ENCODE results near the gene MED27. TPM values are rescaled to one million over a fixed set of nuclear protein-coding genes. Genes with fewer than 3 reads are reported as not detected.

The MED27 gene
- total and polyA plus RNA-seq, 7 donors = 11.9 to 19.7 (median 15.6) TPM

- no peak for TF ChIP-seq POLR2A (IDR thresholded peaks at IDR 0.05)
- no peak for TF ChIP-seq CTCF (IDR thresholded peaks at IDR 0.05)
- TF ChIP-seq EP300 (IDR thresholded peaks at IDR 0.05) = no peak
- no peak for TF ChIP-seq POLR2AphosphoS5 (IDR thresholded peaks at IDR 0.05)
- H3K4me1 ChIP-seq = no peaks in the 10 kb centered on the region
- peaks cover 0 to 46% (median 7%) of the 10 kb centered on the region in 3 donors for H3K27me3 ChIP-seq
- 79% methylated on average over 21 of the region's 21 CpGs for WGBS, 2 donors
- intact Hi-C loops (cut with DNase I) = no loop called here
- no peaks in the 10 kb centered on the region for H3K36me3 ChIP-seq
- no peaks in the 10 kb centered on the region for H3K9me3 ChIP-seq
- no peak for DNase-seq
- no peak overlapping the region for H3K4me3 ChIP-seq
- H3K27ac ChIP-seq = no peak overlapping the region
Measured at GRCh38 chr9:131827821-131828369, 251.8 kb downstream of the MED27 start.

GRCh38 chr9:131826966-131827525, 252.6 kb downstream of the MED27 start:
- Histone ChIP-seq H3K4me3 (no peak overlapping the region), H3K36me3 (no peaks in the 10 kb centered on the region), H3K27ac (no peak overlapping the region), H3K4me1 (no peaks in the 10 kb centered on the region), H3K27me3 (peaks cover 0 to 45% (median 7%) of the 10 kb centered on the region in 3 donors), H3K9me3 (no peaks in the 10 kb centered on the region)
- no peak for TF ChIP-seq EP300 (IDR thresholded peaks at IDR 0.05)
- no peak for TF ChIP-seq CTCF (IDR thresholded peaks at IDR 0.05)
- no peak for TF ChIP-seq POLR2AphosphoS5 (IDR thresholded peaks at IDR 0.05)
- no peak for TF ChIP-seq POLR2A (IDR thresholded peaks at IDR 0.05)
- intact Hi-C loops (cut with DNase I) = no loop called here
- 74 to 75% methylated on average over 9 of the region's 9 CpGs for WGBS, 2 donors
- DNase-seq = no peak

- peaks cover 0 to 40% (median 7%) of the 10 kb centered on the region in 3 donors for H3K27me3 ChIP-seq
Measured at GRCh38 chr9:131826053-131826452, 253.6 kb downstream of the MED27 start.

GRCh38 chr9:131824953-131825495, 254.6 kb downstream of the MED27 start:
- WGBS, 2 donors = 77 to 87% methylated on average over 15 of the region's 15 CpGs
- no peak overlapping the region for H3K4me3 ChIP-seq
- no peak for DNase-seq
- H3K9me3 ChIP-seq = no peaks in the 10 kb centered on the region
- H3K27ac ChIP-seq = no peak overlapping the region
- H3K27me3 ChIP-seq = peaks cover 0 to 44% (median 7%) of the 10 kb centered on the region in 3 donors
- H3K4me1 ChIP-seq = no peaks in the 10 kb centered on the region
- H3K36me3 ChIP-seq = no peaks in the 10 kb centered on the region
- intact Hi-C loops (cut with DNase I) = no loop called here
- no peak for TF ChIP-seq CTCF (IDR thresholded peaks at IDR 0.05)
- TF ChIP-seq POLR2A (IDR thresholded peaks at IDR 0.05) = no peak
- no peak for TF ChIP-seq EP300 (IDR thresholded peaks at IDR 0.05)
- no peak for TF ChIP-seq POLR2AphosphoS5 (IDR thresholded peaks at IDR 0.05)

More at GRCh38 chr9:131826053-131826452, 253.6 kb downstream of the MED27 start:
- intact Hi-C loops (cut with DNase I) = no loop called here
- H3K36me3 ChIP-seq = no peaks in the 10 kb centered on the region
- H3K9me3 ChIP-seq = no peaks in the 10 kb centered on the region
- H3K27ac ChIP-seq = no peak overlapping the region
- DNase-seq = no peak
- H3K4me1 ChIP-seq = no peaks in the 10 kb centered on the region
- 94 to 95% methylated on average over 2 of the region's 2 CpGs for whole genome bisulfite sequencing, 2 donors
- TF ChIP-seq EP300 (IDR thresholded peaks at IDR 0.05) (no peak), POLR2A (IDR thresholded peaks at IDR 0.05) (no peak), CTCF (IDR thresholded peaks at IDR 0.05) (no peak), POLR2AphosphoS5 (IDR thresholded peaks at IDR 0.05) (no peak)
- no peak overlapping the region for H3K4me3 ChIP-seq

Data from sigmoid colon (tissue), 7 donors.